Fibroblast of the conjunctiva (primary cell): ENCODE data around the gene CDCA4.
A peak's percentile ranks its signal among the peaks of the same experiment; 100 is the strongest.
"Not testable (repeated sequence)": the region's sequence is repeated elsewhere in the genome, so short reads cannot be mapped to it uniquely, and the experiment has no call there.

ENCODE experiments used
- DNase-seq: peaks from one replicate; pipeline ENCODE4 v3.0.0-alpha.2; 2010; ENCODE audit warnings: low read depth

CDCA4 gene

DNA sequence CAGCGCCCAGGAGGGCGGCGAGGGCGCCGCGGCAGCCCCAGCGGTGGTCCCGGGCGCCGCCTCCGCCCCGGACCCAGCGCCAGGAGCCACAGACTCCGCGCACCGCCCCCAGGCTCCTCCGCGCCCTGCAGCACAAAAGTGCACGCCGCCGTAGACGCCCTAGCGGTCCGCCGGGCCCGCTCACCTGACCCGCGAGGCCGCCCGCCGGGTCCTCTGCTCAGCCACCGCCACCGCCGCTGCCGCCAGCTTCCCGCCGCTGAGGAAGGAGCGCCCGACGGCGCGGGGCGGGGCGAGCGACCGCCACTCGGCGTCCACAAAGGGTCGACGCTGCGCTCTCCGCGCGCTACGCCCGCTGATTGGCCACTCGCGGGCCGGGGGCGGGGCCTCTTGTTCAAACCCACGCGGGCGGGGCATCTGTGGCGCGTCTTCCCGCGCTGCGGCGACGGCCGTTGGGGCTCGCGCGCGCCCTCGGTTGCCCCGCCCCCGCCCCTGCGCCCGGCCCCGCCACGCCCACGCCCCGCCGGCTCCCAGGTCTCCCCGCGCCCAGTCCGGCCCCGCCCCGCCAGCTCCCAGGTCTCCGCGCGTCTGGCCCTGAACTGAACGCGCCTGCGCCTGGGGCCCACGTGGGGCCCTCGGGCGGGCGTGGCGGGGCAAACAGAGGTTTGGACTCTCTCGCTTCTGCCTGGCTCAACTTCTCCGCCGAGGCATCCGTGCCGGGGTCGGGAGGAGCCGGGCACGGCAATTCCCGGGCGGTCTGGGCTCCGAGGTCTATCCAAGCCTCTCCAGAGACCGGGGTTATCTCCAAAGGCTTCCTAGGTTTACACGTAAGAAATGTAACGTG is at the start of gene CDCA4:
CDCA4 (minus strand) TSS at position 269 of the 841 bp plus-strand sequence. CDS start 9,154 bp downstream, outside the sequence.
- DNase-seq = peak; percentile 88

DNA sequence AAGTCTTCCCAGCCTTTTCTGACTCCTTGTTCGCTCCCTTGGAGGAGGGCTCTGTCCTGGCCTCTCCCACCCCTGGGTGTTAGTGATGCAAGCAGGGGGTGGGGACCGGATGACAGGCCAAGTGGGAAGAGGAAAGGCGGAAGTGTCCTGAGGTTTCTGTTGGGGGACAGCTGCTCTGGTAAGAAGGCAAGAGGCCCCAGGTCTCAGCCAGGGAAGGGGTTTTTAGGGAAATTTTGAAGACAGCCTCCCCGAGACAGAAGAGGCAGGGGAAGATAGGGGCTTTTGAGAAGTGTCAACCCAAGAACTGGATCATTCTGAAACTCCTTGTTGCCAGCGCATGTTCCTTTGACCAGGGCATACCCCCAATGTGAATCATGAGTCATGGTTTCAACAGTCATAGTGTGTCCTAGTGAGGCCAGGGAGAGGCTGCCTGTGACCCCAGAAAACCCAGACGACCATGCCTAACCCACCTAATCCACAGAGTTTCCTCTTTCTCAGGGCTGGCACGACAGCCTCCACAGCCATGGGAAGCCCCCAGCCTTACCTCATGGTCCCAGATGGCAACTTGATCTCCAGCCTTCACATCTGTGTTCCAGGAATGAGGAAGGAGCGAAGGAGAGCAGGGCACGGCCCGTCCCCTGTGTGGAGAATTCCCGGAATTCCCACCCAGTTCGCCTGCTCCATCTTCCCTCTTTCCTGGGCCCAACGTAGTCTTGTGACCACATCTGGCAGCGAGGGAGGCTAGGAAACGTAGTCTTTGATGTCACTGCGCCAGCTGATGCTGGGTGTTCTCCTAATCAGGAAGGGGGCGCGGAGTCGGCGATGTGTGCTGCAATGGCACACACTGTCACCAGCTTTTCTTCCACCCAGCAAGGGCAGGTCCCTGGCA is 49.2 kb upstream of the CDCA4 start:
- no peak for DNase-seq

- no peak for DNase-seq
These were observed 48.6 kb upstream of the CDCA4 start for GRCh38 chr14:105069522-105069870.

DNA sequence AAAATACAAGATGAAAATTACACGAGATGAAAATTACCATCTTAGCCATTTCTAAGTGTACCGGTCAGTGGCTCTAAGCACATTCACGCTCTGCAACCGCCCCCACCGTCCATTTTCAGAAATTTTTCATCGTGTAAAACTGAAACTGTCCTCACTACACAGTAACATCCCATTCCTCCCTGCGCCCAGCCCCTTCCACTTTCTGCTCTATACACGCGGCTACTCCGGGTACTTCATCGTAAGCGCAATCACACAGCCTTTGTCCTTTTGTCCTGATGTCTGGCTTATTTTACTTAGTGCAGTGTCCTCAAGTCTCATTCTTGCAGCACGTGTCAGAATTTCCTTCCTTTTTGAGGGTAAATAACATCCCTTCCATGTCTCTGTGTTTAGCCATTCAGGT is 47.9 kb upstream of the CDCA4 start:
- DNase-seq = no peak

- no peak for DNase-seq
These were observed 47.1 kb upstream of the CDCA4 start for GRCh38 chr14:105067969-105068301.

- DNase-seq = no peak
These were observed 46.5 kb upstream of the CDCA4 start for GRCh38 chr14:105067140-105067968.

- no peak for DNase-seq
These were observed 45.6 kb upstream of the CDCA4 start for GRCh38 chr14:105066240-105067071.

- no peak for DNase-seq
These were observed 44.7 kb upstream of the CDCA4 start, which contains the start of gene GPR132 for GRCh38 chr14:105065280-105066228. Gene GPR132, minus strand, starts transcription at chr14:105065430. Its CDS starts 10,010 bp downstream, at chr14:105055420.

DNA sequence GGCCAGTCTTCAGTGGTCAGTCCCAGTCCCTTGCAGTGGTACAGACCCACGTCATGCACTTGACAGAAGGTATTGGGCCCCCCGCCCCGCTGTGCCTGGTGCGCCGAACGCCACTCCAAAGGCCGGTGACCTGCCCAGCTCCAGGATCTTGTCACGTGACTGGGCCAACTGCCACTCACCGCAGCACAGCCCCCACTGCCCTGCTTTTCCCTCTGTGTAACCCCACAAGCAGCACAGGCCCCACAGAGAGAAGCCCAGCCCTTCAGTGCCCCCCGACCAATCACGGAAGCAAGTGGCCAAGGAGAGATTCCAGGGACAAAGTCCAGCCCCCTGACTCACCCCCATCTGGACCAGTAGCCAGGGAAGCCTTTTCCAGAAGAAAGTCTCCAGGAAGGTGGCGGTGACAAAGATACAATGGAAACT is 43.8 kb upstream of the CDCA4 start:
- no peak for DNase-seq

DNA sequence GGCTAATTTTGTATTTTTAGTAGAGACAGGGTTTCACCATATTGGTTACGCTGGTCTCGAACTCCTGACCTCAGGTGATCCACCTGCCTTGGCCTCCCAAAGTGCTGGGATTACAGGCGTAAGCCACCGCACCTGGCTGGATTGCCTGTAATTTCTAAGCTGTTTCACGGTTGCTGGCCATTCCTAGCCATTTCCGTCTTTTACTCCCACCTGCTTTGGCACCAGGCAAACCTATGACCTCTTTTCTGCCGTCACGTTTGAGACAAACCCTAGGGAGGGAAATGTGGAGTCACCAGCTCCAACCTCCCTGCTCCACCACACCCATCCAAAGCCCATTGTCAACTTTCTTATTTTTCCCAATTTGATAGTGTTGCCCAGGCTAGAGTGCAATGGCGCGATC is 43.1 kb upstream of the CDCA4 start:
- DNase-seq = no peak

DNA sequence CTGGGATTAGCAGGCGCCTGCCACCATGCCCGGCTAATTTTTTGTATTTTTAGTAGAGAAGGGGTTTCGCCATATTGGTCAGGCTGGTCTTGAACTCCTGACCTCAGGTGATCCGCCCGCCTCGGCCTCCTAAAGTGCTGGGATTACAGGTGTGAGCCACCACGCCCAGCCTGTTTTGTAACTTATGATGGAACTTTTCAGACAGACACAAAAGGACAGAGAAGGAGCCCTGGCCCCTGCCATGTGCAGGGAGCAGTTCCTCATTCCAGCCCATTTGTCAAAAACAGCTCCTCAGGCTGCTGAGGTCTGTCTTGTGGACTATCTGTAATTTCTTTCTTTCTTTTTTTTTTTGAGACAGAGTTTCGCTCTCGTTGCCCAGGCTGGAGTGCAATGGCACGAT is 42.6 kb upstream of the CDCA4 start:
- DNase-seq = not testable (repeated sequence)

GRCh38 chr14:105063056-105063455 is 42.2 kb upstream of the CDCA4 start:
- DNase-seq = no peak

GRCh38 chr14:105062048-105062433 is 41.2 kb upstream of the CDCA4 start:
- DNase-seq = no peak

GRCh38 chr14:105061428-105062047 is 40.7 kb upstream of the CDCA4 start:
- no peak for DNase-seq

GRCh38 chr14:105060751-105061427 is 40.0 kb upstream of the CDCA4 start:
- no peak for DNase-seq

DNA sequence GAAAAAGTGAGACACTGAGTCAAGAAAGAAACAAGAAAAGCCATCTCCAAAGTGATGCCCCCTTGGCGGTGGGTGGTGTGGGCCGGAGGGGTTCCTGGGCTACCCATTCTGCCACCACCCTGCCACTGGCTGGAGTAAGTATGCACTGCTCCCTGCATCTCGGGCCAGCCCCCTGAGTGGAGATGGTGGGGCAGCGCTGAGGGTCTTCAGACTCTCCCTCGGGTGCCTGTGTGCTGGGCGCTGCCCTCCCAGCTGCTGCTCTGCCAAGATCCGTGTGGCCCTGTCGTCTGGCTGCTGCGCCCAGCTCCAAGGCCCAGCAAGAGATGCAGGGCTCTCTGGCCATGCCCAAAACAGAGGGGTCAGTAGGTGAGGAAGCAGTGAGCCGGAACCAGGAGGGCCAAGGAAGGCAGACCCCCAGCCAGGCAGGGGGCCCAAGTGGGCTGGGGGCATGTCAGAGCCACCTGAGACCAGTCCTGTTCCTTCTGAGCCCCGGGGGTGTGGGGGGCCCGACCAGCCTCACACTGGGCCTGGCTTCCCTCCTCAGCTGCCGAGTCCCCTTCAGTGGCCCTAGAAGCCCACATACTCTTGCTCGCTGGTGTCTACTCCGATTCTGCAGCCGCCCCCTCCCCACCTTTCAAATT is 39.2 kb upstream of the CDCA4 start:
- DNase-seq = no peak

DNA sequence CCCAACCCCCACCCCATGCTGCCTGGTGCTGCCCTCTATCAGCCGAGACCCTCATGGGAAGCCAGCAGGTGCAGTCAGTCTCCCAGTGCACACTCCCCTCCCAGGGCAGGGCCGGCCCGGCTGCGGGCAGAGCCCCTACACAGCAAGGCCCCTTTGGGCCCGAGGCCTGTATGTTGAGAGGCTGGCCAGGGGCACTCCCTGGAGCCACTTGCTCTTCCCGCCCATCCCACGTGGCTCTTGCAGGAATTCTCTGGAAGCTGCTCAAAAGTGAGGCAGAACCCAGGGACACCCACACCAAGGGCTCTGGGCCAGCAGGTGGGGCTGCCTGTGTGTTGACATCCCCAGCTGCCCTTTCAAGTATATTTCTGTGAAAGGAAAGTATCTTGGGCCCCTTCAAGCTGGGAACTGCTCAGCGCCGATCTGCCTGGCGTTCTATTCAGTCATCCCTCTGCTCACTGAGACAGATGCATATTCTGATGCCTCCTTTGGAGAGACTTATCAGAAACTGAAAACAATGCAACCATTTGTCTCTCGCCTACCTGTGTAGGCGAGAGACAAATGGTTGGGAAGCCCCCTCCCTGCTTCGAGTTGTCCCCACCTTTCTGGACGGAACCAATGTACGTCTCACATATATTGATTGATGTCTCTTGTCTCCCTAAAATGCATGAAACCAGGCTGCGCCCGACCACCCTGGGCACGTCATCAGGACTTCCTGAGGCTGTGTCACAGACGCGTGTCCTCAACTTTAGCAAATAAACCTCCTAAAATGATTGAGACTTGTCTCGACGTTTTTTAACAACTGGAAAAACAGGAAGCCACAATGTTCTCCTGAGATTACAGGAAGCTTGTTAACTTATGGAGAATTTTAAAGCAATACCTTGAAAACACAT is 38.4 kb upstream of the CDCA4 start:
- DNase-seq = no peak
